Stimulated activated CD4-positive, alpha-beta T cell treated with anti-CD3 and anti-CD28 coated beads, Interleukin-4, amount 100 ng/mL, for 48 hours (primary cell): ENCODE measurements around the gene GOLGA8F.
"Not testable (repeated sequence)": the region's sequence is repeated elsewhere in the genome, so short reads cannot be mapped to it uniquely, and the experiment has no call there.

Source experiments
- DNase-seq, 2 donors: peaks; one replicate each; pipeline ENCODE4 v3.0.0-alpha.2; 2020; ENCODE audit warnings: low read depth in 2 of 2

Gene GOLGA8F

GRCh38 chr15:28378364-28378763 lies at the start of gene GOLGA8F:
Gene GOLGA8F, plus strand, starts transcription at chr15:28378664. Its CDS starts 98 bp downstream, at chr15:28378762.
- DNase-seq: not testable (repeated sequence)

GRCh38 chr15:28357984-28358383 lies 20.5 kb upstream of the GOLGA8F start, which contains the start of gene GOLGA6L24:
Gene GOLGA6L24, minus strand, starts transcription at chr15:28358084. Its CDS starts 61 bp downstream, at chr15:28358023.
- DNase-seq: not testable (repeated sequence)

- DNase-seq: not testable (repeated sequence)
These were observed 13.0 kb upstream of the GOLGA8F start for GRCh38 chr15:28365502-28365901.

GRCh38 chr15:28380053-28380452 lies 1.6 kb downstream of the GOLGA8F start:
- DNase-seq: not testable (repeated sequence)

GRCh38 chr15:28396022-28396421 lies 17.6 kb downstream of the GOLGA8F start:
- not testable (repeated sequence) for DNase-seq

GRCh38 chr15:28402774-28403435 lies 24.4 kb downstream of the GOLGA8F start:
- not testable (repeated sequence) for DNase-seq

GRCh38 chr15:28420470-28420869 lies 42.0 kb downstream of the GOLGA8F start:
- not testable (repeated sequence) for DNase-seq

GRCh38 chr15:28435594-28435993 lies 57.1 kb downstream of the GOLGA8F start:
- not testable (repeated sequence) for DNase-seq
